ENCODE results near the gene COBL. TPM values are rescaled to one million over a fixed set of nuclear protein-coding genes. Genes with fewer than 3 reads are reported as not detected.

The COBL gene
- total and polyA plus RNA-seq, 12 donors, result 0.09 to 1.4 (median 0.53) TPM

DNA sequence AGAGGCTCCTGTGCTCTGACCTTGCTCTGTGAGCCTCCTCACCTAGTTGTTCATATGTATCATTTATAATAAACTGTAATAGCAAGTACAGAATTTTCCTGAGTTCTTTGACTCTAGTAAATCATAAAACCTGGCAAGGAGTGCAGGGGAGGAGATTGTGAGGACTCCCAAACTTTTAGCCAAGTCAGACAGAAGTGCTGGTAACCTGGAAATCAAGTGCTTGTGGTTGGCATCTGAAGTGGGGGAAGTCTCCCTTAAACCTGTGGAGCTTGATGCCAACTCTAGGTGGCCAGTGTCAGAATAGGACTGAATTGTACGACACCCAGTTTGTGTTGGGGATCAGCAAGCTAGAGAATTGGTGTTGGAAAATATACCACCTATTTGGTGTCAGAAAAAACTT lies 327.6 kb downstream of the COBL start:
- intact Hi-C loops (cut with DNase I), result no loop called here
- Histone ChIP-seq H3K27me3 (no peaks in the 10 kb centered on the region), H3K27ac (no peak overlapping the region), H3K4me3 (no peak overlapping the region), H3K4me1 (replicated peaks in 1 of 2) (no peaks in the 10 kb centered on the region), H3K9me3 (replicated peaks in 1 of 3) (no peaks in the 10 kb centered on the region), H3K36me3 (replicated peaks in 1 of 2) (no peaks in the 10 kb centered on the region)
- no peak for DNase-seq
- WGBS, 4 donors, result 71 to 94% (median 89%) methylated on average over 1 of the region's 1 CpG
- TF ChIP-seq, protein P1, sequence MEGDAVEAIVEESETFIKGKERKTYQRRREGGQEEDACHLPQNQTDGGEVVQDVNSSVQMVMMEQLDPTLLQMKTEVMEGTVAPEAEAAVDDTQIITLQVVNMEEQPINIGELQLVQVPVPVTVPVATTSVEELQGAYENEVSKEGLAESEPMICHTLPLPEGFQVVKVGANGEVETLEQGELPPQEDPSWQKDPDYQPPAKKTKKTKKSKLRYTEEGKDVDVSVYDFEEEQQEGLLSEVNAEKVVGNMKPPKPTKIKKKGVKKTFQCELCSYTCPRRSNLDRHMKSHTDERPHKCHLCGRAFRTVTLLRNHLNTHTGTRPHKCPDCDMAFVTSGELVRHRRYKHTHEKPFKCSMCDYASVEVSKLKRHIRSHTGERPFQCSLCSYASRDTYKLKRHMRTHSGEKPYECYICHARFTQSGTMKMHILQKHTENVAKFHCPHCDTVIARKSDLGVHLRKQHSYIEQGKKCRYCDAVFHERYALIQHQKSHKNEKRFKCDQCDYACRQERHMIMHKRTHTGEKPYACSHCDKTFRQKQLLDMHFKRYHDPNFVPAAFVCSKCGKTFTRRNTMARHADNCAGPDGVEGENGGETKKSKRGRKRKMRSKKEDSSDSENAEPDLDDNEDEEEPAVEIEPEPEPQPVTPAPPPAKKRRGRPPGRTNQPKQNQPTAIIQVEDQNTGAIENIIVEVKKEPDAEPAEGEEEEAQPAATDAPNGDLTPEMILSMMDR (IDR thresholded peaks at IDR 0.05), result no peak
- TF ChIP-seq POLR2A (IDR thresholded peaks at IDR 0.05), result no peak

DNA sequence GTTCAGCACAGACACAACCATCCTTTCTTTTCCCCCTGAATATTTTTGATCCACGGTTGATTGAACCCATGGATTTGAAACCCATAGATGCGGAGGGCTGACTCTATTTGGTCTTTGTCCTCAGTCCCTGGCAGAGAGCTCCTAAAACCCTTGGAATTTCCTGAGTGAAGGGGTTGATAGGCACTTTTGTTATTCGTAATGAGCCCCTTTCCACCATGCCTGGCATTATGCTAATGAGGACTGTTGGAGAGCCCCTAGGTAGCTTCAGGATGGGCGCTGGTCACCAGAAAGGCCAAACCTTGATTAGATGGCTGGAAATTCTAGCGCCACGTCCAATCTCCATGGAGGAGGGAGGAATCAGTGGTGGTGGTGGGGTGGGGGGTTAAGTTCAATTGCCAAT lies 328.1 kb downstream of the COBL start:
- no peak overlapping the region for H3K4me3 ChIP-seq
- intact Hi-C loops (cut with DNase I), result no loop called here
- H3K27ac ChIP-seq, result no peak overlapping the region
- no peak for DNase-seq
- 81 to 84% (median 83%) methylated on average over 6 of the region's 6 CpGs for WGBS, 4 donors
- no peaks in the 10 kb centered on the region for H3K9me3 ChIP-seq (replicated peaks in 1 of 3)
- H3K4me1 ChIP-seq (replicated peaks in 1 of 2), result no peaks in the 10 kb centered on the region
- TF ChIP-seq, protein P1 (IDR thresholded peaks at IDR 0.05), result no peak
- no peaks in the 10 kb centered on the region for H3K36me3 ChIP-seq (replicated peaks in 1 of 2)
- H3K27me3 ChIP-seq, result no peaks in the 10 kb centered on the region

DNA sequence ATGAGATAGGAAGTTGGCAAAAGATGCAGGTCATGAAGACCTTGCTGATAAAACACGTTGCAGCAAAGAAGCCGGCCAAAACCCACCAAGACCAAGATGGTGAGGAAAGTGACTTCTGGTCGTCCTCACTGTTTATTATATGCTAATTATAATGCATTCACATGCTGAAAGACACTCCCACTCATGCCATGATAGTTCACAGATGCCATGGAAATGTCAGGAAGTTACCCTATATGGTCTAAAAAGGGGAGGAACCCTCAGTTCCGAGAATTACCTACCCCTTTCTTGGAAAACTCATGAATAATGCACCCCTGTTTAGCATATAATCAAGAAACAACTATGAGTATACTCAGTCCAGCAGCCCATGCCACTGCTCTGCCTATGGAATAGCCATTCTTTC lies 331.5 kb downstream of the COBL start:
- intact Hi-C loops (cut with DNase I), result no loop called here
- H3K4me3 ChIP-seq, result no peak overlapping the region
- H3K27me3 ChIP-seq, result no peaks in the 10 kb centered on the region
- no peak overlapping the region for H3K27ac ChIP-seq
- H3K9me3 ChIP-seq (replicated peaks in 1 of 3), result no peaks in the 10 kb centered on the region
- TF ChIP-seq, protein P1 (IDR thresholded peaks at IDR 0.05), result no peak
- no peak for TF ChIP-seq POLR2A (IDR thresholded peaks at IDR 0.05)
- H3K4me1 ChIP-seq (replicated peaks in 1 of 2), result no peaks in the 10 kb centered on the region
- H3K36me3 ChIP-seq (replicated peaks in 1 of 2), result no peaks in the 10 kb centered on the region
- no peak for DNase-seq
- WGBS, 4 donors, result 46 to 53% (median 50%) methylated on average over 4 of the region's 4 CpGs

DNA sequence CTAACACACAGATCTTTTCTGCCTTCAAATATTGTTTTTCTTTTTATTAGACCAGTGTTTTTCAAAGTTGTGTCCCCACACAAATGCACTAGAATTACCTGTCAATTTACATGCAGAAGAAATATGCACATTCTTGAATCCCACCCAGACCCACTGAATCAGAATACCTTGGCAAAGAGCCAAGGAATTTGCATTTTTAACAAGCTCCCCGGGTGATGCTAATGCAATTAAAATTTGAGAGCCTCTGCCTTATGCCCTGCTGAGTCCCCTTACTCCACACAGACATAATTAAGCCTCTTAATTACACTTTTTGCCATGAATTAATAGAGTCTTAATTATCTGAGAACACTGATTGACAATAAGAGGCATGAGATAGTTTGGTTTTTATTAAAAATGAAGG lies 332.8 kb downstream of the COBL start:
- Histone ChIP-seq H3K27ac (no peak overlapping the region), H3K27me3 (no peaks in the 10 kb centered on the region), H3K4me1 (replicated peaks in 1 of 2) (no peaks in the 10 kb centered on the region), H3K4me3 (no peak overlapping the region), H3K9me3 (replicated peaks in 1 of 3) (no peaks in the 10 kb centered on the region), H3K36me3 (replicated peaks in 1 of 2) (no peaks in the 10 kb centered on the region)
- intact Hi-C loops (cut with DNase I), result no loop called here
- WGBS, 4 donors, result 20 to 46% (median 27%) methylated on average over 1 of the region's 1 CpG
- DNase-seq, result no peak
- TF ChIP-seq, protein P1 (IDR thresholded peaks at IDR 0.05), result no peak
- no peak for TF ChIP-seq POLR2A (IDR thresholded peaks at IDR 0.05)

Measured in adrenal gland (tissue), 12 donors.